Hippocampal formation (tissue), 2 donors: Measurements from ENCODE around the gene PKD2L2.
"Not testable (repeated sequence)": the region's sequence is repeated elsewhere in the genome, so short reads cannot be mapped to it uniquely, and the experiment has no call there.

Experiments used
- DNase-seq, 2 donors: peaks; one replicate each; lab custom pipeline; 2025; lab: John Stamatoyannopoulos, UW

PKD2L2 gene

DNA sequence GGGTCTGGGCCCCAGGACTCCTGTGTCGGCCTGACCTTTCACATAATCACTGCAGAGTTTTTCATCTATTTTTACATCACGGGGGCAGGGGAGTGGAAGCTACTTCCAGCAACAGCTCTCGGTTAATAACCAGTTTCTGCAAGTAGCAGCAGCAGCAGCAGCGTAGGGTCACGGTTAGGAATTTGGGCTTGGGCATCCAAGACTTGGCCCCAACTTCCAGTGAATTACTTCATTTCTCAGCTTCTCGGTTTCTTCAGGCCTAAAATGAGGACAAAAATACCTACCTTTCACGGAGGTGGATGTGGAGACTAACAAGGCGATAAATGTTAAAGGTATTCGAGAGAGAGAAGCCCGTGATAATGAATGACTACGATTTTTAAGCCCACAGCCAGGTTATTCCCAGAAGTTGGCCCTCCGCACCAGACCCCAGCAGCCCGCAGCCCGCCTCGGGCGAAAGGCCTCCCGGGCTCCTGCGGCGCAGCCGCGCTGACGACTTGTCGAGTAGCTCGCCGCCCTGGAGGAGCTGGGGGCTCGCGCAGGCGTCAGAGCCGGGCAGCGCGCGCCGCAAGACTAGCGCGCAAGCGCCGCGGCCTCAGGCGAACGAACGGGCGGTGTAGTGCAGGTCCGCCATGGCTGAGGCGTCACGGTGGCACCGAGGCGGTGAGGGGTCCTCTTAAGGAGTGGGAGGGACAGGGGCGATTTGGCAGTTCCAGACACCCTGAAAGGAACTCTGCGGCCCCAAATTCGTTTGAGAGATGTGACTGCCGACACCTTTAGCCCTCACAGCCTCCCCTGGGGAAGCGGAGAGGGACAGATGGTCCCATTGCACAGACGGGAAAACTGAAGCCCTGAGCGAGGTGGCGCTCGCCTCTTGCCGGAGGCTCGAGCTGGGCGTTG lies at the start of gene PKD2L2:
PKD2L2 (plus strand) TSS at position 595 of the 897 bp plus-strand sequence; CDS start at position 630, 35 bp downstream.
- DNase-seq, result peak; percentile 58 to 83

DNA sequence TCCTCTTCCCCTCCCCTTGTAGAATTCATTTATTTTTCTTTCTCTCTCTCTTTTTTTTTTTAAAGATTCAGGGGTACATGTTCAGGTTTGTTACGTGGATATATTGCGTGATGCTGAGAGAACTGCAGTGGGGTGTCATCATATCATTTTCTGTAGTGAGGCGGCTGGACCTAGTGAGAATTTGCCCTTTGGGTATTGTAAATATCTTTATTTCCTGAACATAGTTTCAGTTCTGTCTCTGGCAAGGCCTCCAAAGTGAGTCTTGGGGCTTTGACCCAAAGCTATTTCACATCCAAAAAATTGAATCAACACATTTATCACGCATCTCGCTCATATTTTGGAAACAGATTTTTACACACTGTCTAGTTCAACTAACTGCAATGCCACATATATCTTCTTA lies 47.0 kb upstream of the PKD2L2 start:
- DNase-seq, result no peak

DNA sequence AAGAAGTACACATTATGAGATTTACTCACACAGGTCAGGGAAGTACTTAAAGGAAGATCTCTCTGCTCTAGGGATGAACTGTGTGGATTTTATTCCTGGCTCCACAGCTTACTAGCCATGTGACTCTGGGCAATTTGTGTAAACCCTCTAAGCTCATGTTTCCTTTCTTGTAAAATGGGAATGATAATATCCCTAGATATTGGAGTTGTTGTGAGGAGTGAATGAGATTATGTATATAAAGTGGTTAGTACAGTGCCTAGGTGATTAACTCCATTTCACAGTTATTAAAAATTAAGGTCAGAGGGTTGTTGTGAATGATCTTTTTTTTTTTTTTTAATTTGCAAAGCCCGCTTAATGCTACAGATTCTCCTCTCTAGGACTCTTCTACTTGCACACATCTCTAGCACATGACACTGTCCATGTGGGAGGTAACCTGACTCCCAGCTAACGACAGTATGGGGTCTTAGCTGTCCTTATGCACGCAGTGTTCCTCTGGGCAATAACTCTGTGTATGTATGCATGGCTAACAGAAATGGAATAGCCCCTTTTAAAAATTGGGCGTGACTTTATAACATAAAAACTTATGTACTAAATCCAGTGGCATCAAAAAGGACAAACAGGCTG lies 45.5 kb upstream of the PKD2L2 start:
- no peak for DNase-seq

DNA sequence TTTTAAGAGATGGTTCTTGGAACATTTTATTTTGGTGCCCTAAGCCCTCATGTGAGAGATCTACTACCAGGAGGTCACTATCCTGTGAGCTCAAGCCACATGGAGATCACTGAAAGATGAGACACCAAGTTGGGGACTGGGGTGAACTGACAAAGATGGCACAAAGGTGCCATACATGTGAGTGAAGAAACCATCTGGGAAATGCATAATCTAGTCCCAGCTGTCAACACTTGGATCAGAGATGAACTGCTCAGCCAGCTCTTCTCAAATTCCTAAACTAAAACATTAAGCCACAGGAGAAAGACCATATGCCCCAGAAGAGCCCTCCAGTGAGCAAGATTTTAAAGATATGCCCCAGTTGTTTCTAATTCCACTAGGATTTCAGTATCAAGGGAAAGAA lies 43.8 kb upstream of the PKD2L2 start:
- DNase-seq, result no peak

DNA sequence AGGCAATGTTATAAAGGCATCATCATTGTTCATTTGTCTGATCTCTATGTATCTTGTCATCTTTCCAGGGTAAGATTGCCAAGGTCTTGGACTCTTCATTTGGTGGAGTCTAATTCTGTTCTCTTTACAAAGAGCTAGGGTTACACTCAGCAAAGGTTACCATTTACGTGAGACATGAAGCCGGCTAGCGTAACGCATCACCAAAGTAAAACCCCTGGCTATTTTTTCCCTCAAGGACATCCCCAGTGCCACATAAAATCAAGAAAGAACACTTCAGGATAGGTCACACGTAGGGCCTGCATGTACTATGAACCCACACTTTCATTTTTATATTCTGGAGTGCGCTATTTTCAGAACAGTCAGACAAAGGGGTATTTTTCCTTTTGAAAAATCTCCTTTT lies 41.6 kb upstream of the PKD2L2 start:
- no peak for DNase-seq

DNA sequence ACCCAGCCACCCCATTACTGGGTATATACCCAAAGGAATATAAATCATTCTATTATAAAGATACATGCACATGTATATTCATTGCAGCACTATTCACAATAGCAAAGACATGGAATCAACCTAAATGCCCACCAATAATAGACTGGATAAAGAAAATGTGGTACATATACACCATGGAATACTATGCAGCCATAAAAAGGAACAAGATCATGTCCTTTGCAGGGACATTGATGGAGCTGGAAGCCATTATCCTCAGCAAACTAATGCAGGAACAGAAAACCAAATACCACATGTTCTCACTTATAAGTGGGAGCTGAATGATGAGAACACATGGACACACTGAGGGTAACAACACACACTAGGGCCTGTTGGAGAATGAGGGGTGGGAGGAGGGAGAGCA lies 36.1 kb upstream of the PKD2L2 start:
- not testable (repeated sequence) for DNase-seq

DNA sequence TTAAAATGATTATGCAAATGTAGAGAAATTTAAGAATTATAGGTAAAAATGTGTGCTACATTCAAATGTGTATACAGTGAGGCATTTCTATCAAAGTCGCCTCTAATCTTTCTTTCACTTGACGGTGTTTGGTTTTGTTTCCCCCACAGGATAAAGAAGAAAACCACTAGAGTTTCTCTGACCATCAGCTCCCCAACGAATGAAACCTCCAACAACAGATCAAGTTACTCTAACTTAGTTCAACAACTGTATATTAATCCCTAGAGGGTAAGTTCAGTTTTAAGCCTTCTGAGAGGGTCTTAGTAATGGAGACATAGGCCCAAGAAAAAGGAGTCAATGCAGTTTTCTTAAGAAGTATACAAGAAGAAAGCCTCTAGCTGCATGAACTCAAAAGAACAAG lies 33.1 kb upstream of the PKD2L2 start:
- no peak for DNase-seq

DNA sequence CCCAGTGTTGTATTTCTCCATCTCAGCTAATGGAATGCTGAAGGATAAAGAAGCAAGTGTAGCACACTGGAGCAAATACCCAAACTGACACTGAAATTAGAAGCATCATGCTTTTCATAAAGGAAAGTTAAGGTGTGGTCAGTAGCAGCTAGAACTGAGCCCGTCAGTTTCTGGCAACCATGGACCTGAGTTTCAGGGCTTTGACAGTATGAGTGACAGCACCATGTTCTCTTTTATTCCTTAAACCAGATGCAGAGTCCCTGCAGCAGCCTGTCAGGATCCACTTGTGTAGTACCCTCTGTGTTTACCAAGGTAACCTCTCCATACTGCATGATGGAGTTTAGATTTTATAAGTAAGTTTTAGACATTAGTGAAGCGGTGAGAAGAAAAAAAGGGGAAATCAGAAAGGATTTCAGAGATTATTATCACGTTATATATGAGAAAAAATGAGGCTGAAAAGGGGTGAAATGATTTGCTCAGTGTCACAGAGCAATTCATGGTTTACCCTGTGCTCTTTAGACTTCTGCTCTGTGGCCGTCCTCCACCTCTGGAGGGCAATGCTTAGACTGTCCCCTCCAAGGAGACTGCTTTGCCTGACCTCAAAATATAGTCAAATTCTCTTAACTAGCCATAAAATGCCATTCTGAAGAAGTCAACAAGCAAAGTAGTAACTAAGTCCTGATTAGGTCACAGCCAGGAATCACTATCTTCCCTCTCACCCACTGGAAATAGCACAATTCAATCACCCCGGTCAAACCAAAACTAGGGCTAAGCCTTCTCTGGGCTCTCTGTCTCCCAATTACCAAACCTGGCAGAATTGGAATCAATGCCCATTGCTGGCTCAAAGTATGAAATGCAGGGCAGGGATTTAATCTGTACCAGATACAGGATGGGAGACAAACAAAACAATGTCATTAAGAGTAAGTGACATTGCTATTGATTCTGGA lies 32.1 kb upstream of the PKD2L2 start:
- DNase-seq, result no peak

DNA sequence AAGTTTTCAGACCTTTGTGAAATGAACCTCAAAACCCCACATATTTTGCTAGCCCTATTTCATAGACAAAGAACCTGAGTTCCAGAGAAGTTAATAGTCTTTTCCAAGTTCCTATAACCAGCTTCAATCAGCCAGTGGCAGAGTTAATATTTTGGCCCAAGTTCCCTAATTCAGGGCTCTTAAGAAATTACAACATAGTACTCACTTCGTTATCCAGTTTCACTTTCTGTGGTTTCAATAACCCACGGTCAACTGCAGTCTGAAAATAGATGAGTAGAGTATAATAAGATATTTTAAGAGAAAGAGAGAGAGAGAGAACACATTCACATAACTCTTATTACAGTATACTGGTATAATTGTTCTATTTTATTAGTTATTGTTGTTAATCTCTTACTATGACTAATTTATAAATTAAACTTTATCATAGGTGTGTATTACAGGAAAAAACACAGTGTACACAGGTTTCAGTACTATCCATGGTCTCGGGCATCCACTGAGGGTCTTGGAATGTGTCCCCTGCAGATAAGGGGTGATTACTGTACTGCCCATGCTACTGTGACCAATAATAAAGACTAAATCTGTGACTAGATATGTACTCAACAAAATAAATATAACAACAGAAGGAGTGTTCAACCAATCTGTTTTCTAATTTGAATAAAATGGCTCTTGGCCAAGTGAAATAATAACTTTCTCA lies 30.9 kb upstream of the PKD2L2 start:
- DNase-seq, result peak in 1 of 2 donors; percentile 68

DNA sequence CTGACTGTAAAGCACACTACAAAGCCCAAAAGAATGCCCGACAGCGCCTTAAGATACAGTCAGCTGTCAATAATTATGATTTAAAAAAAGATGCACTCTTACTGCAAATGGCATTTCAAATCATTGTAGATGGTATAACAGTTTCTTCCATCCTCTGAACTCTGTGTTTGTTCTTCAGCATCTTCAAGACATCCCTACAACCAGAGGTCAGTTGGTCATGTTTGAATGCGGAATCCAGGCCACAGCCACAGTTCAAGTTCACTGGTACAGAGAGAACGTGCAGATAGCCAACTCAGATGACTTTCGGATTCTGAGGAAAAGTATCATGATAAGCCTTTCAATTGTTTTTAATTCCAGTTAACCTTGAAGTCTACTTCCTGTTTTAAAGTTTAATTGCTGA lies 30.3 kb upstream of the PKD2L2 start:
- peak; percentile 10 to 46 for DNase-seq

DNA sequence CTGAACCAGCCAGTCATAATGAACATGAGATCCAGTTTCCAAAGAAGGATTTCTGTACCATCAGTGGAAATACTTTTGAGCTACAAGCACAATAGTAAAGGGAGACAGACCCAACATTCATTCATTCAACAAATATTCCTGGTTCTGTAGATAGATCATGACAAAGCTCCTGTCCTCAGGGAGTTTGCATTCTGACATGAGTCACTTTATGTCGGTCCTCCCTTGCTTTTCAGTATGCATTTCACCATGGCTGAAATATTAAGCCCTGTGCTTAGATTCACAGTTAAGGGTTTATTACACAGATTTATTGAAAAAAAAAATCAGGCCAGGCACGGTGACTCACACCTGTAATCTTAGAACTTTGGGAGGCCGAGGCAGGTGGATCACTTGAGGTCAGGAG lies 27.0 kb upstream of the PKD2L2 start:
- DNase-seq, result no peak

DNA sequence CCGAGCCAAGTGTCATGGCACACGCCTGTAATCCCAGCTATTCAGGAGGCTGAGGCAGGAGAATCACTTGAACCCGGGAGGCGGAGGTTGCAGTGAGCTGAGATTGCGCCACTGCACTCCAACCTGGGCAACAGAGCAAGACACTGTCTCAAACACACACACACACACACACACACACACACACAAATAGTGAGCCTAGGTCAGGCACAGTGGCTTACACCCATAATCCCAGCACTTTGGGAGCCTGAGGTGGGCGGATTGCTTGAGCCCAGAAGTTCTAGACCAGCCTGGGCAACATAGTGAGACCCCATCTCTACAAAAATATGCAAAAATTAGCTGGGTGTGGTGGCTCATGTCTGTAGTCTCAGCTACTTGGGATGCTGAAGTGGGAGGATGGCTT lies 25.6 kb upstream of the PKD2L2 start:
- not testable (repeated sequence) for DNase-seq

DNA sequence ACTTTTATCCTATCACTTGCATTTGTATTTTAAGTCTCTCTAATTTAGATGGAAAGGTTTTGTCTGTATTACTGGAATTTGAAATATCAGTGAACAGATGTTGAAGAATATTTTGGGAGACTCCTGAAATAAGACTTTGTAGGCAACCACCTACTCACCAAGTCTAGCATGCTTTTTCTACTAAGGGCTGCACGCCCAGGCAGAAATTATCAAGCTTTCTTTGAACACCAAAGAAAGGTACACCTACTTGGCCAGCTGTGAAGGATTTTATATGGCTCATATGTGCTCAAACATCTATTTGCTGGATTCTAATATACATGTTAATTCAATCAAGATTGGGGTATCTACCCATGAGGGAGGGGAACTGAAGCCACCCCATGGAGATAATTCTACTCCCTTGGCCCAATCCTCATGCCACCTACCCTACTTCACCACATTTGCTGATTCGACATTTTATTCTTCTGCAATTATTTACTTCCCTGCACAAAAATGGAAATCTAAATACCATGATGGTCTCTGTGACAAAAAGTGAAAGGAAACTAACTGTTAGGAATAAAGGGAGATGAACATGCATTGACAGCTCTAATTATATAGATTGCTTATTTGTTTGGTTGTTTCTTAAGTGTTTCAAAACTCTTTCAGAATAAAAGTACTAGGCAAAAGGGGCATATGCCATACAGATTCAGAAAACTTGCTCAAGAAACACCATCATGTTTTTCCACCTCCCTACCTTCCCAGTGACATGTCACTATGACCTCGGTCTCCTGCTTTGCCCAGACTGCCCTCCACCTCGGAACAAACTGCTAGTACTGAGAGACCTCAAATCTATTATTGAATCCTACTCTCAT lies 22.5 kb upstream of the PKD2L2 start:
- peak in 1 of 2 donors; percentile 33 for DNase-seq

DNA sequence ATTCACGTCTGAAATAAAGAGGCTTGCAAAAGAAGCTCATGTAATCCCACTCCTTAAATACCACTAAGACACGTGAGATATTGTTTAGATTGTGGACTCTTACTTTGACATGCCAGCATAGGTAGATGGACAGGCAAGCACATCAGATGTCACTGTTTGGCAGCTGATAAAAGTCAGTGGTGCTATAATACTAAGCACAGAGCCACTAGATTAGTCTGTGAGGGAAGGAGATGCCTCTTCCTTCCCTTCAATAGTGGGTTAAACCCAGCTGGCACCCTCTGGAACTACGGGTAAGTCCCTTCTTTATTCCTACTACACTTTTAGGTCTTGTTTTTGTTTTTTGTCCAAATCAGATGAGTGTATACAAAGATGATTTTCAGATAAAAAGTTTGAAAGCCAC lies 21.6 kb upstream of the PKD2L2 start, which contains the start of gene MYOT:
MYOT (plus strand) TSS at position 197 of the 400 bp plus-strand sequence. CDS start 2,792 bp downstream, outside the sequence.
- DNase-seq, result no peak

DNA sequence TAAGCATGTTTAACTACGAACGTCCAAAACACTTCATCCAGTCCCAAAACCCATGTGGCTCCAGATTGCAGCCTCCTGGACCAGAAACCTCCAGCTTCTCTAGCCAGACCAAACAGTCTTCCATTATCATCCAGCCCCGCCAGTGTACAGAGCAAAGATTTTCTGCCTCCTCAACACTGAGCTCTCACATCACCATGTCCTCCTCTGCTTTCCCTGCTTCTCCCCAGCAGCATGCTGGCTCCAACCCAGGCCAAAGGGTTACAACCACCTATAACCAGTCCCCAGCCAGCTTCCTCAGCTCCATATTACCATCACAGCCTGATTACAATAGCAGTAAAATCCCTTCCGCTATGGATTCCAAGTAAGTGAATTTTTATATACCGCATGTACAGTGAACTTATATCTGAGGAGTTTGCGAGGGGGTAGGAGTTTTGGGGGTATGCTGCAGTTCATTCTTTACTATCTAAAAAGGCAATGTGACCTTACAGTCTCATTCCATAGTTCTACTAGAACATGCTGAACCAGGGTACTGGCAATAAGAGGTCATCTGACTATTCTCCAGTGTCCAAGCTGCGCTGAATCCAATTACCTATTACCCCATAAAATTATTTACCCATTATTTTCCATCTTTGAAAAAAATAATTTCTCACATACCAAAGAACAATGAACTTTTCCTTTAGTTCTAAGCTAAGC lies 18.5 kb upstream of the PKD2L2 start:
- no peak for DNase-seq

DNA sequence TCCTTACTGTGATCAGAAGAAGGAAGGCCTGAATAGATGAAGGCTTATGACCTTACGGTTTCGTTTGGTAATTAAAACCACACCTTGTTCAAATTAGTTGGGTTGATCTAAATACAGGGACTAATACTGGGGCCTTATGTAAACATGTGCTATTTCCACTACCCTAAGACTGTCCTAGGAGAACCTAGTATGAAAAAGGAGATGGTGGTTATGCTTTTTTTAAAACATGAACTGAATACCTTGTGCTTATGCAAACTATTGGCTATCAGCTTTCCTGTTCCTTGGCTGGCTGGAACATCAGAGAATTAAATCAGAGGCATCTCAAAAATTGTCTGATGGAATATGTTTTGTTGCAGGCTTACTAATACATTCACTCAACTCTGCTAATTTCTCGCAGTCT lies 17.7 kb upstream of the PKD2L2 start:
- no peak for DNase-seq

DNA sequence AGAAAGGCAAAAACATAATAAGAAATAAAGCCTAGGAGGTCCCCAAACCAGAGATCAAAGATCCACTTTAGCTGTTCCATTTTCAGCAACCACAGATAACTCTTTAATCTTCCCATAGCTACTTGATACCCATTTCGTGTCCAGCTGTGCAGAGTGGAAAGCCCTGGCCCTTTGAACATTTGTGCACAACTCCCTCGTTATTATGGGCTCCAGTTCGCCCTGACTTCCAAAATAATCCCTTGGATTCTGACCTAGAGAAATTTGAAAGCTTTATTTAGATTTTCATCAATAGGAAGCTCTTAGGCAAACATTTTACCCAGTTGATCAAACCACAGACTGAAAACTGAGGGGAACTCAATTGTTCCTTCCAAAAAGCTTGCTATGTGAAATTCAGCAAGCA lies 16.8 kb upstream of the PKD2L2 start:
- no peak for DNase-seq

DNA sequence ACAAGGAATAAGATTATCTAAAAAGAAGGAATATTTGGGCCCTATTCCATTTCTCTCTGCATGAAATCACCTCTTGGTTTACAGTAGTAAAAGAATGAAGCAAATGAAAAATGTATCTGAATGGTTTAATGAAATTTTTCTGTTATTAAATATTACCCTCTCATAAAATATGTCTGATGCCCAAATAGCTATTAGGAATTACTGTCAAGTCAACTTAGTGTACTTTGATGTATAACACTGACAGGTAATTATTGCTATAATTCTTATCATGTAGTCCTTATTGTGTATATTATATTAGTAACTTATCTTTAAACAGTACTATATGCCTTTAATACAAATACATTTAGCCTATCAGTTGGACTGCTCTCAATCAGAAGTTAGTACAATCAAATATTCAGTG lies 13.2 kb upstream of the PKD2L2 start:
- DNase-seq, result no peak

DNA sequence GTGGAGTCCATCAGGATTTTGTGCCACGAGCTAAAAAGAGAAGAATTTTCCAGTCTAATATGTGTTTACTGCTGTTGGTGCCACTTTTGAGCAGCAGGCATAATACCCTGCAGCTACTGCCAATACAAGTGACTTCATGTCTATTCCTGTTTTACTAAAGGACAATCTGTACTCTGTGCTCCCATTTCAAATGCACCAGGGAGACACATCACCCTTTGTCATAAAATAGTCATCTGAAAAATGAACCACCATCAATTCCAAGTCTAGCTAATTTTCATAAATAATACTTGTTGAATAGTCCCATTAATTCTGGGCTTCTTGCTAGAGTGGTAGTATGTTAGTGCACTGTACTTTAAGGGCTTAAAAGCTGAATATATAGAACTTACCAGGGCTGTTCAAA lies 8.9 kb upstream of the PKD2L2 start:
- DNase-seq, result peak; percentile 24 to 90

DNA sequence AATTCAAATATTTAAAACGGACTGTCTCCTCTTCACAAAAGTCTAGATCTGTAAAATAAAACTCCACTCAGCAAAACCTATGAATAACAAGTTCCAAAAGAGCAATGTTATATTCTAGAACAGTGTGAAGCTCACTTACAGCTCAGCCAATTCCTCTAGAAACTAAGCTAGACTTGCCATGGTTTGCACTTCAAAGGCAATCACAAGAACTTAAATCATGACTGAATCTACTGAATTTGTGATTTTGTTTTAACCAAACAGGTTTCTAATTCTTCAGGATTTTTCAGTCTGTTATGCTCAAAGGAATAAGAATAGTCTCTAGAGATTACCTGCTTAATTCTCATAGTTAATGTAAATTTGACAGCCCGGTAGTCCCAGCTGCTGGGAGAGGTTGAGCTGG lies 1.4 kb upstream of the PKD2L2 start:
- peak in 1 of 2 donors; percentile 24 for DNase-seq
